GM19193 (cell line): ENCODE data around the gene NOD1.

Experiments used
- POLR2A ChIP-seq: IDR thresholded peaks from 4 replicates; pipeline ENCODE4 v1.6.1; 2011; ENCODE audit not compliant: insufficient read depth, insufficient read length; ENCODE audit errors: extremely low read depth

The NOD1 gene

DNA sequence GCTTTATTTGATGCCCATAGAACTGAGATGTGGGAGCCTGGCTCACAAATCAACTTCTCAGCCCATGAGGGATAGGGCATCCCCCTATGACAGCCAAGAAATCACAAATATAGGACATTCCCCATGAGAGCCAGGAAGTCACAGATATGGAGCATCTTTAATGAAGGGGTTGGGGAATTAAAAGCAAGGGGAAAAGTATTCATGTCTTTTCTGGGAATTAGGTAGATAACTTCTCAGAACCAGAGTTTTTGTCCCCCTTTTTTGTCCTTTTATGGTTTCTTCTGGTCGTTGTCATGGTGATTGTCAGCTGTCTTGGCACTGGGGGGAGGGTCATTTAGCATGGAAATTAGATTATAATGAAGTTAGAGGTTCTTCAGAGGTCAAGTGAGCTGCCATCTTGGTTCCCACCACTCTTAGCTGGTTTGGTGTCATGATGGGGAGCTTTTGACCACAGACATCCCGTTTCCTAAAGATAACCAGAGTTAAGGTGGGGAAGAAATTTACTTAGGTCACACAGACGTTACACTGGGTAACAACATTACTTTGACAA, 56.9 kb downstream of the NOD1 start:
- no peak for TF ChIP-seq POLR2A

DNA sequence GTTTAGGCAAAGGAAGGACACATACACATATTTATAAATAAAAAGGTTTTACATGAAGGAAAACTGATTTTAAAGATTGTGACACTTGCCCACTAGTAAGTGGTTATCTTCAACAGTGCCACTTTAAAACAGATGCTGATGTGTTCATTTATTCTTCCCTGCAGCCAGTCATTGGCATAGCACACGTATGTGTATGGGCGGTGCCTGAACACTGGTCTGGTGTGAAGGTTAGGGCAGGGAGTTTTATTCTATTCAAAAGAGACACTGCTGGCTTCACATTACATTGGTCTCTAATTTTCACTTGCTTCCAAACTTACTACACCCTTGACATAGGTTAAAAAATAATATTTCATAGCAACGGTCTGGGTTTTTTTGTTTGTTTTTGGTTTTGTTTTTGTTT, 57.9 kb downstream of the NOD1 start:
- TF ChIP-seq POLR2A, result no peak

DNA sequence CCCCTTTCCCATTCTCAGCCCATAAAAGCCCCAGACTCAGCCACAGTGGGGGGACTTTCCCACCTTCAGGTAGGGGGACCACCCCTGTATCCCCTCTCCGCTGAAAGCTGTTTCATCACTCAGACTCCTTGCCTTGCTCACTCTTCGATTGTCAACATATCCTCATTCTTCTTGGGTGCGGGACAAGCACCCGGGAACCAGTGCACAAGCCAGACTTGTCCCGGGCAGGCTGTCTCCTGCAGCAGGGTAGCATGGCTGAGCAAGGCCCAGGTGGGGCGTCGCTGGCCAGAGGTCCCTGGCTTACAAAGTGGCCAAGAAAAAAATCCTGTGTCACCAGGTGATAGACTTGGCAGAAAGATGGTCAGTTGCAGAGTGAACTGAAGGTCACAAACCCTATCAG, 64.7 kb downstream of the NOD1 start:
- no peak for TF ChIP-seq POLR2A

DNA sequence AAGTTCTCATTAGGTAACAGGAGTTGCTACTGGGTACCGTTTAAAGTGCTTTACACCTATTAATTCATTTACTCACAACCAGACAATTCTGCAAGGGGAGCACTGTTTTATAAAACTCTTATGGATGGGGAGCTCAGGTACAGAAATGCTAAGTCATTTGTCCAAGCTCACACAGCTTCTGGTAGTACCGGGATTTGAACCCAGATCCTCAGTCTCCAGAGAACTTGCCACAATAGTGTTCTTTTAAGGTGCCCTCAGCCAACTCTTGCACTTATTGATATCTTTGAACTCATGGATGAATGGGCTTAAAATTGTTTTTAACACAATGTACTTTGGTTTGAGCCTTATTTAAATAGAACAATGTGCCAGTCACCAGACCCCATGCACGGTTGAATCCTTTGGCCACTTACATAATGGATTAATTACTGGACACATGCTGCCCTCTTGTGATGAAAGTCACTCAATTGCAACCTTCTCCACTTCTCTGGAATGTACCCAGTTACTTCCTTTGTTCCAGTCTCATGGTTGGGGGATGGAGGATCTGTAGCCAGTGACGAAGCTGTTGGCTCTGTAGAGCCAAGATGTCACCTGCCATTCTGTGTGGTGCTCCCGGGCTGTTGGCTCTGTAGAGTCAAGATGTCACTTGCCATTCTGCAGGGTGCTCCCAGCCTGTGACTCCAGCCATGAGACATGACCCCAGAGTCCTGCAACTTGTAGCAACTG, 65.6 kb downstream of the NOD1 start:
- TF ChIP-seq POLR2A, result no peak

DNA sequence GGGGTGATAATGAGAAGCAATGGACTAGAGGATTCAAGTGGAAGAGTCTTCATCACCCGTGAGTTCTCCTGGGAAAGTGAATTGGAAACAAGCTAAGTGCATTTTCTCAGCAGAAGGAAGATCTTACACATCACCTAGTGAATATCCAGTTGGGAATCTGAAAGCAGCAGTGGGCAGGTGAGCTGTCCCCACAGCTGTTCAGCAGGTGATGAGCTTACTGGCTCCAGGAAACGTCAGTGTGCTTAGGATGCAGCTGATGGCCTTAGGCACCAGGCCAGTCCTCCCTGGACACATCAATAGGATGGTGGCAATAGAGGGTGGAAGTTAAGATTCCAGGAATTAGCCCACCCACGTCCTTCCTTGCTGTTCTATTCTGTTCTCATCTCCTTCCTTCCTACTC, 66.7 kb downstream of the NOD1 start:
- TF ChIP-seq POLR2A, result no peak

DNA sequence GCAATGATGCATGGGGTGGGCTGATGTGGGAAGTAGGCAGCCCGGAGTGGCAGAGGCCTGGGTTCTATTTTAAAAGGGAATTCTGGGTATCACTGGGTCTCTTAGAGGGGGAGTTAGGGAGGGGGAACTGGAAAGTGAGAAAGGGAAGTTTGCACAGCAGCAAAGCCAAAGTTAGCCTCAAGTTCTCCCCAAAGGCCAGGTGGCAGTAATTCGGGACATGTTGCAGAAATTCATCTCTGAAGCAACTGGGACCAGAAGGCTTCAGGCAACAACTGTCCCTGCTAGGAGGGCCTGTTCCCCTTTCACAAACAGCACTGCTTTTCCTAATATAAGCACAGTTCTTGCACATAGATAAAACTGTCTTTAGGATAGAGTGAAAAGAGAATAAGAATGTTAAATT, 67.4 kb downstream of the NOD1 start:
- no peak for TF ChIP-seq POLR2A

DNA sequence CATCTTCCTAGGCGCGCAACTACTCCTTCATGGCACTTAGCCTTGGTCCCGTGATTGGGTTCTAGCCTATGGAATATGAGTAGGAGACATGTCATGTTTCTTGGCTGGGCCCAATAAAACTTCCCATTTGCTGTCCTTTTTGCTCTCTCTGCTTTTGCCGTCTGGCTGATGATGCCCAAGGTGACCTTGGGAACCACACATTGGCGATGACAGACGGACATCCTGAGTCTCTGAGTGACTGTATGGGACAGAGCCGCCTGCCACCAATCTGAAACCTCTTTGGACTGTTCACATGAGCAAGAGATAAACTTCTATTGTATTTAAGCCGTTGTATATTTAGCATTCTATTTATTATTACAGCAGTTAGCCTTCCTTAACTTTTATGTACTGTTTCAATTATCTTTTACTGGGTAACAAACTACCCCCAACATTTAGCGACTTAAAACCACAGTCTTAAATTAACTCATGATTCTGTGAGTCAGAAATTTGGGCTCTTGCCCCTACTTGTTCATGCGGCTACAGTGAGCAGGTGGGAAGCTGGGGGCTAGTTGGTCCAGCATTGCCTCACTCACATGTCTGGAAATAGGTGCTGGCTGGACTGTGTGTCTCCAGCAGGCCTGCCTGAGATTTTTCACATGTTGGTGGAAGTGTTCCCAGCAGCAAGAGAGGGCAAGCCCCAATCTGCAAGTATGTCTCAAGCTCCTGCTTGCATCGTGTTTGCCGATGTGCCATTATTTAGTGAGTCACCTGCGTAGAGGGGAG, 71.7 kb downstream of the NOD1 start:
- no peak for TF ChIP-seq POLR2A

DNA sequence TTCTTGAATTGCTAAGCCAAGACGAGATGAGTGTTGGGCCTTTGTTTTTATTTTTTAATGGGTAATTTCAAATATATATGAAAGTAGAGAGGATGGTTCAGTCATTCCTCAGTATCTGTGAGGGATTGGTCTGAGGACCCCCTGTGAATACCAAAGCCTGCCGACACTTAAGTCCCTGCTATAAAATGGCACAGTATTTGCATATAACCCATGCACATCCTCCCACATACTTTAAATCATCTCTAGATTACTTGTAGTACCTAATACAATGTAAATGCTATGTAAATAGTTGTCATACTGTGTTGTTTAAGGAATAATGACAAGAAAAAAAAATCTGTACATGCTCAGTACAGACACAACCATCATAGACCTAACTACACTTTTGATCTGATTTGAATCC, 73.4 kb downstream of the NOD1 start:
- no peak for TF ChIP-seq POLR2A

DNA sequence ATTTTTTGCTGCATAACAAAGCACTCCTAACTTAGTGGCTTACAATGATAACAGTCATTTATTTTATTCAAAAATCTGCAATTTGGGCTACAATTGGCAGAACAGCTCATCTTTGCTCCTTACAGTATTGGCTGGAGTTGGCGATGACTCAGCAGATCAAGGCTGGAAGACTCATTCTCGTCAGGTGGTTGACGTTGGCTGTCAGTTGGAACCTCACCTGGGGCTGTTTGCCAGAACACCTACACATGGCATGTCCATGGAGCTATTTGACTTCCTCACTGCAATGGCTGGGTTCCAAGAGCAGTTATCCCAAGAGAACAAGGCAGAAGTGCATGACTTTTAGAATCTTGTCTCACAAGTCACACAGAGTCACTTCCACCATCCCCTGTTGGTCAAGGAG, 75.1 kb downstream of the NOD1 start:
- TF ChIP-seq POLR2A, result no peak

DNA sequence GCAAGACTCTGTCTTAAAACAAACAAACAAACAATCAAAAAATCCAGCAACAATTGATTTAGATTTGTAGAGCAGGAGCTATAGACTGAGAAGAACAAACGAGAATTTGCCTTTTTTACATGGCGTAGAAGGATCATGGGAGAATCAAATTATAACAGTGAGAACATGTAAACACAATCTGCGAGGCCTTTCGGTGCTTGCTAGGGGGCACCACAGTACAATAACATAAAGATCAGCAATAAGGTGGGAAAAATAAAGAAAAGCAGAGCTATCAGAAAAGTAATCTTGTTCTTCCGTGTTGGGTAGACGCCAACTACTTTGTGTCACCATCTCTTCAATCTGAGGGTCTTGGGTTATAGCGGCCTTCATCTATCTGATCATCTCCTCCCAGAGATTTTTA, 82.2 kb downstream of the NOD1 start:
- TF ChIP-seq POLR2A, result no peak

DNA sequence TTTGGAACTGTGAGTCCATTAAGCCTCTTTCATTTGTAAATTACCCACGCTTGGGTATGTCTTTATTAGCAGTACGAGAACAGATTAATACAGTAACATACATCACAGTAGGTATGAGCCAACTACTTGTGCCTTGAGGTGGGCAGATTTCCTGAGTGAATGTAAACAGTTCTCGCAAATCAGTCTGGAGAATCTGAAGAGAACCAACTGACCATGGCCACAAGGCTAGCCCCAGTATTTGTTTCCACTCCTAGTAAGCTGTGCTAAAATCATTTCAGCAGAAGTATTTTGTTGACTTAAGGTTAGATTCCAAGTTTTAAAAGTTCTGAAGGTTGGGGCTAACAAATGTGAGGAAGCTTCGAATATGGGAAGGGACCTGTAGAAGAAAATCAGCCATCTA, 82.9 kb downstream of the NOD1 start:
- no peak for TF ChIP-seq POLR2A

DNA sequence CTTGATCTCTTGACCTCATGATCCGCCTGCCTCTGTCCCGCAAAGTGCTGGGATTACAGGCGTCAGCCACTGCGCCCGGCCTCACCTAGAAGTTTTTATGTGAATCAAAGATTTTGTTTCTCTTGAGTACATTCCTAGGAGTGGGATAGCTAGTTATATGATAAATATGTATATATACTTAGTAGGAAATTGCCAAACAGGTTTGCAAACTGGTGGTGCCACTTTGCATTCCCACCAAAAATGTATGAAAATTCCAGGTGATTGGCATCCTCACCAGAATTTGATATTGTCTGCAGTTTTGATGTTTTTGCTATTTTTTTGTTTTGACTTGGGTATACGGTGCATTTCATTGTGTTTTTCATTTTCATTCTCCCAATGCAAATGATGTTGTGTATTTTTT, 86.8 kb downstream of the NOD1 start:
- TF ChIP-seq POLR2A, result no peak

DNA sequence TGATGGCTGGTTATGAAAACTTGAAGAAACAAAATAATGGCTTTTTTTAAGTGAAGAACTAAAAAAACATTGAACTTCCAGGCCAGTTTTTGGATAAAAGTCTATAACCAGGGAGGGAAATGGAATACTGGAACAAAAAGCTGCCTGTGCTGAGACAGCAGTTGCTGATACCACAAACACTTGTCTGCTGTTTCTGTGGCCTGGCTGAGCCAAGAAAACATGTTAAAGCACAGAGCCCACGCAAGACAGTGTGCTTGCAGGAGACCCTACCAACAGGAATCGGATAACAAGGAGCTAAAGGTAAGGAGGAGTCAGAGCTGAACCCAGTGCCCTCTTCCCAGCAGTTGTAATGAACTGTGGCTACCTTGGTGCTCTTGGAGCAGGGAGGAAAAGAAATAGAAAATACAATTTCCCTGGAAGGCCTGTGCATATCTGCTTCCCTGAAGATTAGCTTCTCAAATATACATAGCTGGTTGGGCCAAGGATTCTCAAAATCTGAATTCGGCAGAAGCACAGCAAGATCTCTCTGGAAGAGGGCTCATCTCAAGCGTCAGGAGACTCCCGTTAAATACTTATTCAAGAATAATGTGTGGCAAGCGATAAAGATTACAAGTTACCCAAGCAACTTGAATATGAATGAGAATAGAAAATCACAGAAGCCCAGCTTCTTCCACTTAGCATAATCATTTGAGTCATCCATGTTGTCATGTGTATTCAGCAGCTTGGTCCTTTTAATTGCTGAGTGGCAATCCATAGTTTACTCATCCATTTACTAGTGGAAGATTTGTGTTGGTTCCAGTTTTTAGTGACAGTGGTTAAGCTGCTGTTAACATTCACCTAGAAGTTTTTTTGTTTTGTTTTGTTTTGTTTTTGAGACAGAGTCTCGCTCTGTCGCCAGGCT, 87.6 kb downstream of the NOD1 start:
- no peak for TF ChIP-seq POLR2A

DNA sequence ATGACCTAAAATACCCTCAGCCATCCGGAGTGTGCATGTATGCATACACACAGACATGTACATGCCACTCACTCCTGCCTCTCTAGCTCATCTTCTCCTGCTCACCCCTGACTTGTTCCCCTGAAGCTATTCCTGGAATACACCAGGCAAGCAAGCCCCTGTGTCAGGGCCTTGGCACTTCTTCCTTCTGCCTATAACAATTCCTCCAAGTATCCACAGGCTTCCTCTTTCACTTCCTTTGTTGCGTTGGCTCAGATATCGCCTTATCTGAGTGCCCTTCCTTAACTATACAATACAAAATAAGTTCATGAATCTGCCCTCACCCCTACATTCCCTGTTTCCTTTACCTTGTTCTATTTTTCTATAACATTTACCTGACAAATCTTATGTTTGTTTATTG, 88.8 kb downstream of the NOD1 start:
- no peak for TF ChIP-seq POLR2A

DNA sequence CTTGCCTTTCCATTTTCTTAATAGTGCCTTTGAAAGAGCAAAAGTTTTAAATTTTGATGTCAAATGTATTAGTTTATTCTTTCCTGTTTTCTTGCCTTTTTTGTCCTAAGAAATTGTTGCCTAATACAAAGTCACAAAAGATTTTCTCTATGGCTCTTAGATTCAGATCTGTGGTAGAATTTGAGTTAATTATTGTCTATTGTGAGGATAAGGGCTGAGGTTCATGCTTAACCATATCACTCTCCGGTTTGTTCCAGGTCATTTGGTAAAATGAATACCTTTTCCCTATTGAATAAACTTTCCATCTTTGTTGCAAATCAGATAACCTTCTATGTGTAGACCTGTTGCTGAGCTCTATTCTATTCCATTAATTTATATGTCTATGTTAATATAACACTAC, 96.0 kb downstream of the NOD1 start:
- no peak for TF ChIP-seq POLR2A
